ENCODE data around the gene SLCO2A1. TPM values are rescaled to one million over a fixed set of nuclear protein-coding genes. Genes with fewer than 3 reads are reported as not detected.
A peak's percentile ranks its signal among the peaks of the same experiment; 100 is the strongest.

SLCO2A1 gene
- total RNA-seq, 4 donors from 2014 or later: 3.3 to 18.9 (median 6.0) TPM

GRCh38 chr3:133962849-133963248 is 66.9 kb downstream of the SLCO2A1 start:
- peak overlapping the region in 1 of 4 donors; percentile 19 for H3K27ac ChIP-seq
- 24 to 33% methylated on average over 1 of the region's 2 CpGs for WGBS, 2 donors
- H3K27me3 ChIP-seq: no peaks in the 10 kb centered on the region
- H3K9me3 ChIP-seq: no peaks in the 10 kb centered on the region
- intact Hi-C loops (cut with DNase I): no loop called here
- H3K4me3 ChIP-seq: no peak overlapping the region
- DNase-seq: no peak
- no peak for TF ChIP-seq POLR2A (IDR thresholded peaks at IDR 0.05)
- no peaks in the 10 kb centered on the region for H3K36me3 ChIP-seq
- peaks cover 0 to 18% (median 0%) of the 10 kb centered on the region in 3 donors for H3K4me1 ChIP-seq

DNA sequence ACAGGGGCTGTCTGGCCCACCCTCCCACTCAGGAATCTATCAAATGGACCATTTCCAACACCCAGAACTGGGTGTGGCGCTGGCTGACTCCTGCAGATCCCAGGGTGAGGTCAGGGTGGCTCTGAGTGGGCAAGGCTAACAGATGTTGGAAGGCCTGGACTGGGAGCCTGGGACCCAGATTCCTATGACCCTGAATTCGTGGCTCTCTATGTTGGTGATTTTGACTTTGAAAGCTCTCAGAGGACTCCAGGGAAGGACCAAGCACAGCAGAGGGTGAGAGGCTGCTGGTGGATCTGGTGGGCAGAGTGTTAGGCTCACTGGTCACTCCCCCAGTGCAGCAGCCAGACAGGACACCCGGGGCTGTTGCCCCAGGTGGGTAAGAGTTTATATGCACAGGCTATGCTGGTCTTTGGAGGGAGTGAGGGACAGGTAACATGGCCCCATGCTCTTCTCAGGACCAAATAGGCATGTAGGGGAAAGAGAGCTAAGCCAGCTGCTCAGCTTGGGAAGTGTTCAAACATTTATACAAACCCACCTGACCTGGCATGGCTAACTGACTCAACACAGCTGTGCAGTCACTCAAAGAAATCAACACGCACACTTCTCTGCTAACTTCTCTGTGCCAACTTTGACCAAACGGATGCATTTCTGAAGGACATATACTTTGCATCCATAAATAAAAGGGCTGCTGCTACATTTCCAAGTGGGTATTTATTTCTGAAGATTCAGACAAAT is 71.5 kb downstream of the SLCO2A1 start:
- 67 to 69% methylated on average over 3 to 5 of the region's 5 CpGs for WGBS, 2 donors
- TF ChIP-seq, protein P1, sequence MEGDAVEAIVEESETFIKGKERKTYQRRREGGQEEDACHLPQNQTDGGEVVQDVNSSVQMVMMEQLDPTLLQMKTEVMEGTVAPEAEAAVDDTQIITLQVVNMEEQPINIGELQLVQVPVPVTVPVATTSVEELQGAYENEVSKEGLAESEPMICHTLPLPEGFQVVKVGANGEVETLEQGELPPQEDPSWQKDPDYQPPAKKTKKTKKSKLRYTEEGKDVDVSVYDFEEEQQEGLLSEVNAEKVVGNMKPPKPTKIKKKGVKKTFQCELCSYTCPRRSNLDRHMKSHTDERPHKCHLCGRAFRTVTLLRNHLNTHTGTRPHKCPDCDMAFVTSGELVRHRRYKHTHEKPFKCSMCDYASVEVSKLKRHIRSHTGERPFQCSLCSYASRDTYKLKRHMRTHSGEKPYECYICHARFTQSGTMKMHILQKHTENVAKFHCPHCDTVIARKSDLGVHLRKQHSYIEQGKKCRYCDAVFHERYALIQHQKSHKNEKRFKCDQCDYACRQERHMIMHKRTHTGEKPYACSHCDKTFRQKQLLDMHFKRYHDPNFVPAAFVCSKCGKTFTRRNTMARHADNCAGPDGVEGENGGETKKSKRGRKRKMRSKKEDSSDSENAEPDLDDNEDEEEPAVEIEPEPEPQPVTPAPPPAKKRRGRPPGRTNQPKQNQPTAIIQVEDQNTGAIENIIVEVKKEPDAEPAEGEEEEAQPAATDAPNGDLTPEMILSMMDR (IDR thresholded peaks at IDR 0.05): no peak
- TF ChIP-seq POLR2A (IDR thresholded peaks at IDR 0.05): no peak
- Histone ChIP-seq H3K4me1 (peaks cover 0 to 14% (median 0%) of the 10 kb centered on the region in 3 donors), H3K9me3 (no peaks in the 10 kb centered on the region), H3K36me3 (peaks cover 0 to 19% (median 0%) of the 10 kb centered on the region in 3 donors), H3K27ac (no peak overlapping the region), H3K4me3 (no peak overlapping the region), H3K27me3 (no peaks in the 10 kb centered on the region)
- no peak for DNase-seq
- intact Hi-C loops (cut with DNase I): no loop called here

GRCh38 chr3:133956982-133957381 is 72.7 kb downstream of the SLCO2A1 start:
- Histone ChIP-seq H3K9me3 (no peaks in the 10 kb centered on the region), H3K27me3 (no peaks in the 10 kb centered on the region), H3K27ac (no peak overlapping the region), H3K4me1 (peaks cover 0 to 7% (median 0%) of the 10 kb centered on the region in 3 donors), H3K4me3 (no peak overlapping the region), H3K36me3 (peaks cover 0 to 21% (median 0%) of the 10 kb centered on the region in 3 donors)
- DNase-seq: no peak
- WGBS, 2 donors: 88 to 92% methylated on average over 4 of the region's 6 CpGs
- no peak for TF ChIP-seq POLR2A (IDR thresholded peaks at IDR 0.05)
- TF ChIP-seq, protein P1 (IDR thresholded peaks at IDR 0.05): no peak
- intact Hi-C loops (cut with DNase I): no loop called here

DNA sequence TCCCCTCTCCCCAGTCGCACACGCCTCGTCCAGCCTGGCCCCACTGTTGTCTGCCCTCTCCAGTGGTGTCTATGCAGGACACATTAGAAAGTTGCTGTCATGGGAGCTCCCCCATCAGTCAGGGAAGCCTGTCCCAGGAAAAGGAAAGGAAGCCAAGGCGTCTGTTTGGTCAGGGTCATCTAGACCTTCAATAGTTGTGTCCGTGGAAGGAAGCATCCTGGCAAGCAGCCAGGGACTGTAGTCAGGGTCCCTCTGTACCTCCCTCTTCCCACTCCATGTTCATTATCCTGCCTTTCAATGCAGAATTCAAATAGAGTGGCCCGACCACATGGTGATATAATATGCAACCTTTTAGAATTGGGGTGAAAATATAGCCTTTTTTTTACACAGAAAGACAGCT is 73.4 kb downstream of the SLCO2A1 start:
- intact Hi-C loops (cut with DNase I): no loop called here
- H3K27ac ChIP-seq: no peak overlapping the region
- WGBS, 2 donors: 53 to 73% methylated on average over 1 to 6 of the region's 6 CpGs
- no peak for TF ChIP-seq POLR2A (IDR thresholded peaks at IDR 0.05)
- TF ChIP-seq, protein P1 (IDR thresholded peaks at IDR 0.05): no peak
- no peak for DNase-seq
- H3K4me1 ChIP-seq: peaks cover 0 to 7% (median 0%) of the 10 kb centered on the region in 3 donors
- no peaks in the 10 kb centered on the region for H3K27me3 ChIP-seq
- H3K9me3 ChIP-seq: no peaks in the 10 kb centered on the region
- H3K36me3 ChIP-seq: peaks cover 0 to 27% (median 0%) of the 10 kb centered on the region in 3 donors
- no peak overlapping the region for H3K4me3 ChIP-seq

DNA sequence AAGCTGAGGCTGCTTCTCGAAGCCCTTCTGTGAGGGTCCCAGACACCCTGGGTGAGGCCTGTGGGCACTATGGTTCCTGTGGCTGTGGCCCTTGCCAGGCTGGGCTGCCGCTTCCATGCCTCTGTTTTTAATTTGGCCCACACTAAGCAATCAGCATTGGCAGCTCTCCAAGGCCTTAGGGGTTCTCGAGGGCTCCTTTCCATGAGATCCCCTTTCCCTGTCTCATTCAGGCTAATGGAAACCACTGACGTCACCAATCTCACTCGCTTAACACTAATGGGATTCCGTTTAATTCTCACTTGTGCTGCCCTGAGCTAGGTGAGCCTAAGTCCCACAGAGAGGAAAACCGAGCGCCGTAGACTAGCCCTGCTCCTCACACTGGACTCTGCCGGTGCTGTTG is 73.8 kb downstream of the SLCO2A1 start:
- peaks cover 0 to 27% (median 0%) of the 10 kb centered on the region in 3 donors for H3K36me3 ChIP-seq
- H3K4me3 ChIP-seq: no peak overlapping the region
- H3K4me1 ChIP-seq: peaks cover 0 to 7% (median 0%) of the 10 kb centered on the region in 3 donors
- TF ChIP-seq, protein P1 (IDR thresholded peaks at IDR 0.05): no peak
- no peak for TF ChIP-seq POLR2A (IDR thresholded peaks at IDR 0.05)
- 70 to 88% methylated on average over 5 of the region's 10 CpGs for WGBS, 2 donors
- intact Hi-C loops (cut with DNase I): no loop called here
- H3K9me3 ChIP-seq: no peaks in the 10 kb centered on the region
- no peak for DNase-seq
- H3K27me3 ChIP-seq: no peaks in the 10 kb centered on the region
- H3K27ac ChIP-seq: no peak overlapping the region
